ENCODE data around the gene ATP1A4. TPM values are rescaled to one million over a fixed set of nuclear protein-coding genes. Genes with fewer than 3 reads are reported as not detected.

Gene ATP1A4
- total and polyA plus RNA-seq, 2 of the 13 experiments (the other 11 are each of a cell fraction or from before 2014, with no cell fraction given): not detected

DNA sequence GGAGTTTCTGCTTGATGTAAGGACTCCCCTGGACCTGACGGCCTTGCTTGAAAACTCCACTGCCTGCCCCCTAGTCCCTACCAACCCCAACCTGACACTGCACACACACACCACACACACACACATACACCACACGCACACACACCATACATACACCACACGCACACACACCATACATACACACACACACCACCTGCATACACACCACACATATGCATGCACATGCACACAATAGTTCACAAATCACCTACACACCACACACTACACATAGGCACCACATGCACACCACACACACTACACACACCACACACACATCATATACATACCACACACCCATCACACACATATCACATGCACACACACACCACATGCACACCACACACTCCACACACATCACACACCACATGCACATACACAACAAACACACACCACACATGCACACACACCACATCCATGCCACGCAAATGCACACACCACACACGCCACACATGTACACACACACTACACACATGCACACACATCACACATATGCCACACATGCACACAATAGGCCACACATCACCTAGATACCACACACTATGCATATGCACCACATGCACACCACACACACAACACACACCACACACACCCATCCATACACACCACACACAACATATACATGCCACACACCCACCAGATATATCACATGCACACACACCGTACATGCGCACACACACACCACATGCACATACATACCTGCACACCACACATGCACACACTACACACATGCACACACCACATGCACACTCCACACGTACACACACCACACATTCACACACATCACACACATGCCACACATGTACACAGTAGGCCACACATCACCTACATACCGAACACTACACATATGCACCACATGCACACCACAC is 42.7 kb downstream of the ATP1A4 start (continued):
- TF ChIP-seq ZNF44 (CRISPR knock-in tag; IDR thresholded peaks at IDR 0.05) (no peak), ZNF790 (CRISPR knock-in tag; IDR thresholded peaks at IDR 0.05; ENCODE audit: borderline replicate concordance) (no peak), TCF7 (IDR thresholded peaks at IDR 0.05; ENCODE audit: low read depth) (peak; percentile 3; the same call in 1 of the 2 replicates), PCBP2 (optimal IDR thresholded peaks at IDR 0.05; ENCODE audit: low read depth, low read length, poor library complexity, severe bottlenecking) (no peak), HDAC6 (IDR thresholded peaks at IDR 0.05; ENCODE audit: low read depth, low read length) (no peak), ZFP36 (IDR thresholded peaks at IDR 0.05; ENCODE audit: borderline replicate concordance, low read depth, low read length, partially characterized antibody) (no peak), GLI4 (CRISPR knock-in tag; IDR thresholded peaks at IDR 0.05; ENCODE audit: borderline replicate concordance) (no peak), YY1 (IDR thresholded peaks at IDR 0.05; ENCODE audit: insufficient read depth, insufficient replicate concordance, low read depth, low read length) (no peak)
- TF ChIP-seq, protein P1, sequence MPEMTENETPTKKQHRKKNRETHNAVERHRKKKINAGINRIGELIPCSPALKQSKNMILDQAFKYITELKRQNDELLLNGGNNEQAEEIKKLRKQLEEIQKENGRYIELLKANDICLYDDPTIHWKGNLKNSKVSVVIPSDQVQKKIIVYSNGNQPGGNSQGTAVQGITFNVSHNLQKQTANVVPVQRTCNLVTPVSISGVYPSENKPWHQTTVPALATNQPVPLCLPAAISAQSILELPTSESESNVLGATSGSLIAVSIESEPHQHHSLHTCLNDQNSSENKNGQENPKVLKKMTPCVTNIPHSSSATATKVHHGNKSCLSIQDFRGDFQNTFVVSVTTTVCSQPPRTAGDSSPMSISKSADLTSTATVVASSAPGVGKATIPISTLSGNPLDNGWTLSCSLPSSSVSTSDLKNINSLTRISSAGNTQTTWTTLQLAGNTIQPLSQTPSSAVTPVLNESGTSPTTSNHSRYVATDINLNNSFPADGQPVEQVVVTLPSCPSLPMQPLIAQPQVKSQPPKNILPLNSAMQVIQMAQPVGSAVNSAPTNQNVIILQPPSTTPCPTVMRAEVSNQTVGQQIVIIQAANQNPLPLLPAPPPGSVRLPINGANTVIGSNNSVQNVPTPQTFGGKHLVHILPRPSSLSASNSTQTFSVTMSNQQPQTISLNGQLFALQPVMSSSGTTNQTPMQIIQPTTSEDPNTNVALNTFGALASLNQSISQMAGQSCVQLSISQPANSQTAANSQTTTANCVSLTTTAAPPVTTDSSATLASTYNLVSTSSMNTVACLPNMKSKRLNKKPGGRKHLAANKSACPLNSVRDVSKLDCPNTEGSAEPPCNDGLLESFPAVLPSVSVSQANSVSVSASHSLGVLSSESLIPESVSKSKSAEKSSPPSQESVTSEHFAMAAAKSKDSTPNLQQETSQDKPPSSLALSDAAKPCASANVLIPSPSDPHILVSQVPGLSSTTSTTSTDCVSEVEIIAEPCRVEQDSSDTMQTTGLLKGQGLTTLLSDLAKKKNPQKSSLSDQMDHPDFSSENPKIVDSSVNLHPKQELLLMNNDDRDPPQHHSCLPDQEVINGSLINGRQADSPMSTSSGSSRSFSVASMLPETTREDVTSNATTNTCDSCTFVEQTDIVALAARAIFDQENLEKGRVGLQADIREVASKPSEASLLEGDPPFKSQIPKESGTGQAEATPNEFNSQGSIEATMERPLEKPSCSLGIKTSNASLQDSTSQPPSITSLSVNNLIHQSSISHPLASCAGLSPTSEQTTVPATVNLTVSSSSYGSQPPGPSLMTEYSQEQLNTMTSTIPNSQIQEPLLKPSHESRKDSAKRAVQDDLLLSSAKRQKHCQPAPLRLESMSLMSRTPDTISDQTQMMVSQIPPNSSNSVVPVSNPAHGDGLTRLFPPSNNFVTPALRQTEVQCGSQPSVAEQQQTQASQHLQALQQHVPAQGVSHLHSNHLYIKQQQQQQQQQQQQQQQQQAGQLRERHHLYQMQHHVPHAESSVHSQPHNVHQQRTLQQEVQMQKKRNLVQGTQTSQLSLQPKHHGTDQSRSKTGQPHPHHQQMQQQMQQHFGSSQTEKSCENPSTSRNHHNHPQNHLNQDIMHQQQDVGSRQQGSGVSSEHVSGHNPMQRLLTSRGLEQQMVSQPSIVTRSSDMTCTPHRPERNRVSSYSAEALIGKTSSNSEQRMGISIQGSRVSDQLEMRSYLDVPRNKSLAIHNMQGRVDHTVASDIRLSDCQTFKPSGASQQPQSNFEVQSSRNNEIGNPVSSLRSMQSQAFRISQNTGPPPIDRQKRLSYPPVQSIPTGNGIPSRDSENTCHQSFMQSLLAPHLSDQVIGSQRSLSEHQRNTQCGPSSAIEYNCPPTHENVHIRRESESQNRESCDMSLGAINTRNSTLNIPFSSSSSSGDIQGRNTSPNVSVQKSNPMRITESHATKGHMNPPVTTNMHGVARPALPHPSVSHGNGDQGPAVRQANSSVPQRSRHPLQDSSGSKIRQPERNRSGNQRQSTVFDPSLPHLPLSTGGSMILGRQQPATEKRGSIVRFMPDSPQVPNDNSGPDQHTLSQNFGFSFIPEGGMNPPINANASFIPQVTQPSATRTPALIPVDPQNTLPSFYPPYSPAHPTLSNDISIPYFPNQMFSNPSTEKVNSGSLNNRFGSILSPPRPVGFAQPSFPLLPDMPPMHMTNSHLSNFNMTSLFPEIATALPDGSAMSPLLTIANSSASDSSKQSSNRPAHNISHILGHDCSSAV (CRISPR knock-in tag; IDR thresholded peaks at IDR 0.05; ENCODE audit: borderline replicate concordance): no peak
- TF ChIP-seq, protein P2, sequence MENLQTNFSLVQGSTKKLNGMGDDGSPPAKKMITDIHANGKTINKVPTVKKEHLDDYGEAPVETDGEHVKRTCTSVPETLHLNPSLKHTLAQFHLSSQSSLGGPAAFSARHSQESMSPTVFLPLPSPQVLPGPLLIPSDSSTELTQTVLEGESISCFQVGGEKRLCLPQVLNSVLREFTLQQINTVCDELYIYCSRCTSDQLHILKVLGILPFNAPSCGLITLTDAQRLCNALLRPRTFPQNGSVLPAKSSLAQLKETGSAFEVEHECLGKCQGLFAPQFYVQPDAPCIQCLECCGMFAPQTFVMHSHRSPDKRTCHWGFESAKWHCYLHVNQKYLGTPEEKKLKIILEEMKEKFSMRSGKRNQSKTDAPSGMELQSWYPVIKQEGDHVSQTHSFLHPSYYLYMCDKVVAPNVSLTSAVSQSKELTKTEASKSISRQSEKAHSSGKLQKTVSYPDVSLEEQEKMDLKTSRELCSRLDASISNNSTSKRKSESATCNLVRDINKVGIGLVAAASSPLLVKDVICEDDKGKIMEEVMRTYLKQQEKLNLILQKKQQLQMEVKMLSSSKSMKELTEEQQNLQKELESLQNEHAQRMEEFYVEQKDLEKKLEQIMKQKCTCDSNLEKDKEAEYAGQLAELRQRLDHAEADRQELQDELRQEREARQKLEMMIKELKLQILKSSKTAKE (CRISPR knock-in tag; IDR thresholded peaks at IDR 0.05; ENCODE audit: borderline replicate concordance): 0 out of 2 replicates have a peak, but pooled peaks have one; percentile 31
- TF ChIP-seq, protein P3, sequence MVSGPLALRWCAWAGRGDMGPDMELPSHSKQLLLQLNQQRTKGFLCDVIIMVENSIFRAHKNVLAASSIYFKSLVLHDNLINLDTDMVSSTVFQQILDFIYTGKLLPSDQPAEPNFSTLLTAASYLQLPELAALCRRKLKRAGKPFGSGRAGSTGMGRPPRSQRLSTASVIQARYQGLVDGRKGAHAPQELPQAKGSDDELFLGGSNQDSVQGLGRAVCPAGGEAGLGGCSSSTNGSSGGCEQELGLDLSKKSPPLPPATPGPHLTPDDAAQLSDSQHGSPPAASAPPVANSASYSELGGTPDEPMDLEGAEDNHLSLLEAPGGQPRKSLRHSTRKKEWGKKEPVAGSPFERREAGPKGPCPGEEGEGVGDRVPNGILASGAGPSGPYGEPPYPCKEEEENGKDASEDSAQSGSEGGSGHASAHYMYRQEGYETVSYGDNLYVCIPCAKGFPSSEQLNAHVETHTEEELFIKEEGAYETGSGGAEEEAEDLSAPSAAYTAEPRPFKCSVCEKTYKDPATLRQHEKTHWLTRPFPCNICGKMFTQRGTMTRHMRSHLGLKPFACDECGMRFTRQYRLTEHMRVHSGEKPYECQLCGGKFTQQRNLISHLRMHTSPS (CRISPR knock-in tag; IDR thresholded peaks at IDR 0.05; ENCODE audit: low read depth): no peak
- TF ChIP-seq, protein P4, sequence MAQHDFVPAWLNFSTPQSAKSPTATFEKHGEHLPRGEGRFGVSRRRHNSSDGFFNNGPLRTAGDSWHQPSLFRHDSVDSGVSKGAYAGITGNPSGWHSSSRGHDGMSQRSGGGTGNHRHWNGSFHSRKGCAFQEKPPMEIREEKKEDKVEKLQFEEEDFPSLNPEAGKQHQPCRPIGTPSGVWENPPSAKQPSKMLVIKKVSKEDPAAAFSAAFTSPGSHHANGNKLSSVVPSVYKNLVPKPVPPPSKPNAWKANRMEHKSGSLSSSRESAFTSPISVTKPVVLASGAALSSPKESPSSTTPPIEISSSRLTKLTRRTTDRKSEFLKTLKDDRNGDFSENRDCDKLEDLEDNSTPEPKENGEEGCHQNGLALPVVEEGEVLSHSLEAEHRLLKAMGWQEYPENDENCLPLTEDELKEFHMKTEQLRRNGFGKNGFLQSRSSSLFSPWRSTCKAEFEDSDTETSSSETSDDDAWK (CRISPR knock-in tag; IDR thresholded peaks at IDR 0.05): no peak

Measured in HepG2 (cell line).